DMS 273 (cell line): ENCODE results near the gene FAM177A1.
A peak's percentile ranks its signal among the peaks of the same experiment; 100 is the strongest.
"Not testable (repeated sequence)": the region's sequence is repeated elsewhere in the genome, so short reads cannot be mapped to it uniquely, and the experiment has no call there.

ENCODE experiments used
- DNase-seq: peaks from one replicate; lab custom pipeline; 2025; ENCODE audit not compliant: unreplicated experiment; lab: John Stamatoyannopoulos, UW

Gene FAM177A1

DNA sequence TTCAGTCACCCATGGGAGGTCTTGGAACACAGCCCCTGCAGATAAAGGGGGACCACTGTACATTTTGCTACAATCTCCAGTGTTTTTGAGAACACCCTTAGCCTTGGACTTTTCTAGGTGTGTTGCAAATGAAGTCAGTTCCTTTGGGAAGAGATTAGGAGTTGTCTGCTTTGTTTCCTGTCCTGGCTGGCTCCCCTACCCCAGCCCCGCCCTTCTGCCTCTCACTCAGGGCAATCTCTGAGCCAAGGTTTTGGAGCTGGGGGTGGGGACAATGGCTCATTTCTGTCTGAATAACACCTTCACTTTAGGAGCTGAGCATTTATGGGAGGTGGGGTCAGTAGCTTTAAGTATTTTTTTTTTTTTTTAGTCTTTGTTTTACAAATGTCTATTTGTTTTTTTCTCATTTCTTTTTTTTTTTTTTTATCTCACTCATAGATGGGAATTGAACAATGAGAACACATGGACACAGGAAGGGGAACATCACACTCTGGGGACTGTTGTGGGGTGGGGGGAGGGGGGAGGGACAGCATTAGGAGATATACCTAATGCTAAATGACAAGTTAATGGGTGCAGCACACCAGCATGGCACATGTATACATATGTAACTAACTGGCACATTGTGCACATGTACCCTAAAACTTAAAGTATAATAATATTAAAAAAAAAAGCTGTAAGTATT, 15.2 kb downstream of the FAM177A1 start:
- DNase-seq: not testable (repeated sequence)

- not testable (repeated sequence) for DNase-seq
Observed at GRCh38 chr14:35065731-35066130, 19.7 kb downstream of the FAM177A1 start.

DNA sequence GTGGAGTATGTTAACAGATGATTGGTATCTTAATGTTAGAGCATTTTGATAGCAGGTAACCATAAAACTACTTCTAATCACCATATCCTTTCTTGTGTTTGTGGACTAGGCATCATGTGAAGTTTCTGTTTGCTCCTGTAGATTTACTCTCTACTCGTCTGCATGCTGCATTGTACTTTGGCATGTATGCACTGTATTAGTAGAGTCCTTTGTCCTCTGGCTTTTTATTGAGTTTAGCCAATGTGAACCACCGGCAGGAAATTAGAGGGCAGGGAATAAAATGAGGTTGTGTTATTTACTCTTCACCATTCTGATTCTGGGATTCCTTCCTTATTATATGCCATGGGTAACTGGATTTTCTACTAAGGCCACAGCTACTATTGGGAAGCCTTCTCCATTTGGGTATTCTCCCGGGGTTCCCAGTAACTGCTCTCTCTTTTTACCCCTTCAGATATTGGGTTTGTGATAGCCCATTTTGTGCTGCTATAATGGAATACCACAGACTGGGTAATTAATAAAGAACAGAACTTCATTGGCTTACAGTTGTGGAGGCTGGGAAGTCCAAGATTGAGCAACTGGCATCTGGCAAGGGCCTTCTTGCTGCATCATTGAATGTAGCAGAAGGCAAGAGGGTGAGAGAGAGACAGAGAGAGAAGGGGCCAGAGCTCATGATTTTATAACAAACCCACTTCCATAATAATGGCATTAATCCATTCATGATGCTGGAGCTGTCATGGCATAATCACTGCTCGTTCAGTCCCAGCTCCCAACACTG, 22.4 kb downstream of the FAM177A1 start:
- no peak for DNase-seq

GRCh38 chr14:35072226-35072625, 26.2 kb downstream of the FAM177A1 start:
- no peak for DNase-seq

- DNase-seq: no peak
Observed at GRCh38 chr14:35073486-35073885, 27.4 kb downstream of the FAM177A1 start.

- no peak for DNase-seq
Observed at GRCh38 chr14:35078082-35078481, 32.0 kb downstream of the FAM177A1 start.

GRCh38 chr14:35079742-35080141, 33.7 kb downstream of the FAM177A1 start:
- DNase-seq: no peak

- no peak for DNase-seq
Observed at GRCh38 chr14:35083530-35084150, 37.6 kb downstream of the FAM177A1 start.

- DNase-seq: no peak
Observed at GRCh38 chr14:35085441-35085840, 39.4 kb downstream of the FAM177A1 start.

- DNase-seq: no peak
Observed at GRCh38 chr14:35088514-35088913, 42.4 kb downstream of the FAM177A1 start.

DNA sequence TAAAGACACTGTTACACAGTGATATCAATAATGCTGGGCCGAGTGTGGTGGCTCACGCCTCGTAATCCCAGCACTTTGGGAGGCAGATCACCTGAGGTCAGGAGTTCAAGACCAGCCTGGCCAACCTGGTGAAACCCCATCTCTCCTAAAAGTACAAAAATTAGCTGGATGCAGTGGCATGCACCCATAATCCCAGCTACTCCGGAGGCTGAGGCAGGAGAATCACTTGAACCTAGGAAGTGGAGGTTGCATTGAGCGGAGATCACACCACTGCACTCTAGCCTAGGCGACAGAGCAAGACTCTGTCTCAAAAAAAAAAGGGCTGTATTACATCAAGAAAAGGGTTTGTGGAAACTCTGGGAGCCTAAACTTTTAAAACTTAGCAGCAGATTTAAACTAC, 48.6 kb downstream of the FAM177A1 start:
- not testable (repeated sequence) for DNase-seq

- DNase-seq: no peak
Observed at GRCh38 chr14:35107866-35108265, 61.8 kb downstream of the FAM177A1 start.

DNA sequence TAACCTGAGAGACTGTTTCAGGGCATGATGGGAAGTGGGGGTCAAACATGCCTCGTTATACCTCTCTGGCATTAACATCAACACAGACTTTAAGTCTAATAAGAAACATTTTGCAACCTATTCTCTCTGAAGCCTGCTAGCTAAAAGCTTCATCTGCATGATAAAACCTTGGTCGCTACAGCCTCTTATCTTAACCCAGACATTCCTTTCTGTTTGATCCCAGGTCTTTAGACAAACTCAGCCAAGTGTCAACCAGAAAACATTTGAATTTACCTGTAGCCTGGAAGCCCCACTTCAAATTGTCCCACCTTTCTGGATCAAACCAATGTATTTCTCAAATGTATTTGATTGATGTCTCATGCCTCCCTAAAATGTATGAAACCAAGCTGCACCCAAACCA, 66.6 kb downstream of the FAM177A1 start:
- DNase-seq: no peak

GRCh38 chr14:35113308-35113950, 67.4 kb downstream of the FAM177A1 start:
- DNase-seq: no peak

DNA sequence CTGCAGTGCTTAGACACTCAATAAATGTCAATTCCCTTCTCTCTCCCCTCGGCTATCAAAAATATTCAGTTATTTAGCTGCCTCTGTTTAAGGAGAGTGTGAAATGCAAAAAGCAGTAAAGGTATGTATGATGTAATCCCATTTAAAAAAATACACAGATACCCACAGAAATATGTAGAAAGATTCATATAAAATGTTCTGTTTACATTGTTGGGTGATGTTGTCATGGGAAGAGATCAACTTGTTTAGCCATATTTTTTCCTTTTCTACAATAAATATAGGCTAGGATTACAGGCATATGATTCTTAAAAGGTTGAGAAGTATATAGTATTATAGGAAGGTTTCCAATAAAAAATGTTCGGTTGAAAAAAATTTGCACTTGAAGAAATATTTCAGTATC, 68.0 kb downstream of the FAM177A1 start:
- DNase-seq: no peak

GRCh38 chr14:35116242-35116641, 70.2 kb downstream of the FAM177A1 start:
- no peak for DNase-seq

GRCh38 chr14:35117112-35117511, 71.0 kb downstream of the FAM177A1 start:
- no peak for DNase-seq

DNA sequence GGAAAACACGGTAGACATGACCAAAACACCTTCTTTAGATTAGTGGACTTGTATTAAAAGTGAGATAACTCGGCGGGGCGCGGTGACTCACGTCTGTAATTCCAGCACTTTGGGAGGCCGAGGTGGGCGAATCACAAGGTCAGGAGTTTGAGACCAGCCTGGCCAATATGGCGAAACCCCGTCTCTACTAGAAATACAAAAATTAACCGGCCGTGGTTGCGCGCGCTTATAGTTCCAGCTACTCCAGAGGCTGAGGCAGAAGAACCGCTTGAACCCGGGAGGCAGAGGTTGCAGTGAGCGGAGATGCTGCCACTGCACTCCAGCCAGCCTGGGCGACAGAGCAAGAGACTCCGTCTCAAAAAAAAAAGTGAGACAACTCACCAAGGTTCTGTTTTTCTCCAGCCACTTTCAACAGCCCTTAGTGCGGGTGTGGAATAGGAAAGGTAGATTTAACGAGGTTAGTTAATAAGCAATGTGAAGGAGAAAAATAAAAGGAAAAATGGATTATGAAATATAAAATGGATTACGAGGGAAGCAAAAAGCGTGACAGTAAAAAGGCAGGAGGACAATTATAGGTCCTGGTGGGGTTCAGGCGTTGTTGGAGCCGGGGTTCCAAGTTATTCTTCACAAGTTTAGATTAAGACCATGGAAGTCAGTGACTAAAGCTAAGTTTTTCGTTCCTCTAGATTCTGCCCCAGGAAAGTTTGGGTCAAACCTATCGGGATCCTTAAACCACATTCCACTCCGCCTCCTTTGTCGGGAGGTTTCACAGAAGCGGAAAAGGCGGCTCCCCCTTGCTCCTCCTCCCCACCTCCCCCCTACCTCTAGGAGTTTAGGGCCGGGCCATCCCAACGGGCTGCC, 75.2 kb downstream of the FAM177A1 start:
- DNase-seq: peak; percentile 31

GRCh38 chr14:35121887-35122695, 76.0 kb downstream of the FAM177A1 start, which contains the start of the genes PPP2R3C and PRORP:
PPP2R3C (minus strand) TSS chr14:35121990; CDS start chr14:35121959, 31 bp downstream.
PRORP (plus strand) TSS chr14:35122552; CDS start chr14:35123246, 694 bp downstream.
- DNase-seq: peak; percentile 97
